GM12892 (cell line): ENCODE measurements around the gene PRKCH.

Source experiments
- POLR2A ChIP-seq: IDR thresholded peaks from 2 replicates; pipeline ENCODE4 v1.6.1; 2011; ENCODE audit warnings: low read depth, low read length, control low read depth
- POLR2AphosphoS5 ChIP-seq: IDR thresholded peaks from 2 replicates; pipeline ENCODE4 v1.6.1; 2011; ENCODE audit warnings: low read depth, low read length, control low read depth
- TAF1 ChIP-seq: IDR thresholded peaks from 2 replicates; pipeline ENCODE4 v1.6.1; 2011; ENCODE audit warnings: low read depth, mild to moderate bottlenecking, control low read depth, low read length, borderline replicate concordance

GRCh38 chr14:61358554-61359226 is 37.3 kb downstream of the PRKCH start:
- TF ChIP-seq TAF1 (no peak), POLR2AphosphoS5 (no peak), POLR2A (no peak)
